K562 (cell line): ENCODE data around the gene SLC13A4. TPM values are rescaled to one million over a fixed set of nuclear protein-coding genes. Genes with fewer than 3 reads are reported as not detected.
A peak's percentile ranks its signal among the peaks of the same experiment; 100 is the strongest.

Source experiments
- BCLAF1 ChIP-seq, 2 experiments: fragments of 450-650 bp in 1 of 2; IDR thresholded peaks; 2 replicates each; pipeline ENCODE4 v1.6.1; 2011 to 2017; ENCODE audit warnings: low read depth in 2 of 2, antibody characterized with exemption in 1 of 2, borderline replicate concordance in 1 of 2, low read length in 1 of 2, mild to moderate bottlenecking in 1 of 2, mixed read lengths in 1 of 2; ENCODE audit not compliant: control insufficient read depth in 1 of 2
- E4F1 ChIP-seq: fragments of 250-450 bp; sonication (Bioruptor Pico); IDR thresholded peaks from 2 replicates; pipeline ENCODE4 v1.5.0; 2021; ENCODE audit warnings: mild to moderate bottlenecking, borderline replicate concordance
- REST ChIP-seq, 2 experiments: fragments of 450-650 bp; formaldehyde crosslinking in 1 of 2; IDR thresholded peaks; 2 replicates each; pipeline versions ENCODE4 v1.4.0 to v1.6.1; 2014 to 2020; ENCODE audit warnings: mild to moderate bottlenecking in 2 of 2, borderline replicate concordance in 1 of 2, low read depth in 1 of 2
- ZNF347 ChIP-seq: fragments of 450-650 bp; formaldehyde crosslinking; IDR thresholded peaks from 2 replicates; pipeline ENCODE4 v1.4.0; 2020; ENCODE audit warnings: low read depth, mild to moderate bottlenecking, moderate library complexity
- ZNF609 ChIP-seq: sonication (generic); formaldehyde crosslinking; IDR thresholded peaks from 2 replicates; pipeline ENCODE4 v1.8.1; 2023; ENCODE audit warnings: missing genetic modification reagents, mild to moderate bottlenecking, borderline replicate concordance
- polyA plus RNA-seq, 8 experiments: library from polyadenylated mRNA; depleted of rRNA in 4 of 8; stranded (reverse) in 5 of 8; unstranded in 3 of 8; fragments of >200 nt; fragmentation: Nextera tagmentation in 2 of 8; fragmentation: Illumina TruSeq in 1 of 8; extraction: Ambion mirVana in 2 of 8; extraction: Trizol in 1 of 8; gene quantifications; 2 replicates each; pipeline versions ENCODE4 v1.2.1 to v1.2.3, GENCODE V29; 2011 to 2014; ENCODE audit warnings: inconsistent platforms in 1 of 8, missing spikeins in 1 of 8
- total RNA-seq, 7 experiments: library from RNA; depleted of rRNA in 6 of 7; stranded (reverse); fragments of >200 nt in 6 of 7; fragmentation: Illumina TruSeq in 2 of 7; extraction: Trizol in 2 of 7; gene quantifications; 2 replicates each; pipeline versions ENCODE4 v1.2.1 to v1.2.3, GENCODE V29; 2011 to 2021; ENCODE audit warnings: low replicate concordance in 1 of 7

The SLC13A4 gene
- total and polyA plus RNA-seq, 9 of the 15 experiments (the other 6 are each of a cell fraction or from before 2014, with no cell fraction given), result 0.11 to 1.0 (median 0.36) TPM

GRCh38 chr7:135662373-135663114, 65.4 kb downstream of the SLC13A4 start, which contains the start of gene STMP1 (continued):
- peak; percentile 94 for TF ChIP-seq ZNF609 (CRISPR knock-in tag)
- peak in 1 of 2 experiments; percentile 95; a peak in 2 of 4 replicates for TF ChIP-seq BCLAF1 (IDR thresholded peaks at IDR 0.05; ENCODE audit: borderline replicate concordance in 1 of 2, control insufficient read depth in 1 of 2, low read depth in 2 of 2, low read length in 1 of 2)
- TF ChIP-seq REST (IDR thresholded peaks at IDR 0.05; ENCODE audit: borderline replicate concordance), result peak; percentile 61
- no peak; the same call in 1 of the 2 replicates for TF ChIP-seq REST (CRISPR knock-in tag; IDR thresholded peaks at IDR 0.05; ENCODE audit: low read depth)
- TF ChIP-seq E4F1 (CRISPR knock-in tag), result peak; percentile 43; the same call in 1 of the 2 replicates
- TF ChIP-seq ZNF347 (CRISPR knock-in tag), result no peak
